KMS-11 (cell line): ENCODE results near the gene ANGPTL2.

ENCODE experiments used
- H2AFZ ChIP-seq: fragments of 200-600 bp; sonication (generic); 2 replicates; pipeline ENCODE4 v1.6.1; 2016; ENCODE audit warnings: antibody characterized with exemption, mixed run types, low read depth
- H3K27ac ChIP-seq: fragments of 200-600 bp; sonication (generic); 2 replicates; pipeline ENCODE4 v1.6.1; 2016; ENCODE audit warnings: mild to moderate bottlenecking, mixed run types
- H3K27me3 ChIP-seq: fragments of 200-600 bp; sonication (generic); 2 replicates; pipeline ENCODE4 v1.6.1; 2017; ENCODE audit warnings: mild to moderate bottlenecking, low read depth, mixed run types, moderate library complexity; ENCODE audit not compliant: insufficient read depth
- H3K36me3 ChIP-seq: fragments of 200-600 bp; sonication (generic); 2 replicates; pipeline ENCODE4 v1.6.1; 2017; ENCODE audit warnings: mild to moderate bottlenecking, mixed run types; ENCODE audit not compliant: insufficient read depth
- H3K4me1 ChIP-seq: fragments of 200-600 bp; sonication (generic); 2 replicates; pipeline ENCODE4 v1.6.1; 2016; ENCODE audit warnings: mild to moderate bottlenecking, low read depth, mixed run types; ENCODE audit not compliant: poor library complexity, severe bottlenecking
- H3K4me2 ChIP-seq: fragments of 200-600 bp; sonication (generic); 2 replicates; pipeline ENCODE4 v1.7.0; 2016; ENCODE audit warnings: mild to moderate bottlenecking, mixed run types
- H3K4me3 ChIP-seq: fragments of 200-600 bp; sonication (generic); IDR thresholded peaks from 2 replicates; pipeline ENCODE4 v1.6.1; 2017; ENCODE audit warnings: low read depth, low read length, mixed read lengths; ENCODE audit not compliant: insufficient read depth
- H3K79me2 ChIP-seq: fragments of 200-600 bp; sonication (generic); 2 replicates; pipeline ENCODE4 v1.6.1; 2016; ENCODE audit warnings: low read depth, mixed run types; ENCODE audit not compliant: insufficient read depth
- H3K9ac ChIP-seq: fragments of 200-600 bp; sonication (generic); 2 replicates; pipeline ENCODE4 v1.6.1; 2016; ENCODE audit warnings: mild to moderate bottlenecking, mixed run types
- H4K20me1 ChIP-seq: fragments of 200-600 bp; sonication (generic); 2 replicates; pipeline ENCODE4 v1.6.1; 2016; ENCODE audit warnings: mild to moderate bottlenecking, mixed run types; ENCODE audit not compliant: insufficient read depth
- TF ChIP-seq, protein P1 (sequence below): fragments of 200-600 bp; sonication (generic); conservative IDR thresholded peaks from 2 replicates; pipeline ENCODE4 v1.6.1; 2017; ENCODE audit warnings: low read depth, mild to moderate bottlenecking, antibody characterized with exemption, low read length, moderate library complexity, mixed read lengths

The ANGPTL2 gene

DNA sequence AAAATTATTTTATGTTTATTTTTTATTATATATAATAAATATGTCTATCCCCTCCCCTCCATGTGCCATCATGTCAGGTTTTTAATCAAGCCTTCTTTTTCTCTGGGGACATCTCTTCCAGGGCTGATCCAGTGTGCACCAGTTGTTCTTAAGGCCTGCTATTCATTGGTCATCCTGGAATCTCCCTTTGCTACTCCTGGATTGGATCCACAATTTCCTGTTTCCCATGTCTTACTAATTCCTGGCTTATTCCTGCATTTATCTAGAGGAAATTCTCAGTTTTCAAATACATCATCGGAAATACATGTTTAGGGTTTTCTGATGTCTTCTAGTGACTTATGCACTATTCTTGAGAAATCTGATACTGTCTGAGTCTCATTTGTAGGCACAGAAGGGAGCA is 56.8 kb downstream of the ANGPTL2 start:
- Histone ChIP-seq H3K27ac (no peak overlapping the region), H3K4me1 (peaks cover 30% of the 10 kb centered on the region), H3K27me3 (no peaks in the 10 kb centered on the region), H3K9ac (no peak overlapping the region), H3K36me3 (no peaks in the 10 kb centered on the region), H2AFZ (no peak overlapping the region), H3K79me2 (no peaks in the 10 kb centered on the region), H3K4me3 (no peak overlapping the region), H3K4me2 (no peak overlapping the region), H4K20me1 (no peaks in the 10 kb centered on the region)
- TF ChIP-seq, protein P1, sequence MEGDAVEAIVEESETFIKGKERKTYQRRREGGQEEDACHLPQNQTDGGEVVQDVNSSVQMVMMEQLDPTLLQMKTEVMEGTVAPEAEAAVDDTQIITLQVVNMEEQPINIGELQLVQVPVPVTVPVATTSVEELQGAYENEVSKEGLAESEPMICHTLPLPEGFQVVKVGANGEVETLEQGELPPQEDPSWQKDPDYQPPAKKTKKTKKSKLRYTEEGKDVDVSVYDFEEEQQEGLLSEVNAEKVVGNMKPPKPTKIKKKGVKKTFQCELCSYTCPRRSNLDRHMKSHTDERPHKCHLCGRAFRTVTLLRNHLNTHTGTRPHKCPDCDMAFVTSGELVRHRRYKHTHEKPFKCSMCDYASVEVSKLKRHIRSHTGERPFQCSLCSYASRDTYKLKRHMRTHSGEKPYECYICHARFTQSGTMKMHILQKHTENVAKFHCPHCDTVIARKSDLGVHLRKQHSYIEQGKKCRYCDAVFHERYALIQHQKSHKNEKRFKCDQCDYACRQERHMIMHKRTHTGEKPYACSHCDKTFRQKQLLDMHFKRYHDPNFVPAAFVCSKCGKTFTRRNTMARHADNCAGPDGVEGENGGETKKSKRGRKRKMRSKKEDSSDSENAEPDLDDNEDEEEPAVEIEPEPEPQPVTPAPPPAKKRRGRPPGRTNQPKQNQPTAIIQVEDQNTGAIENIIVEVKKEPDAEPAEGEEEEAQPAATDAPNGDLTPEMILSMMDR, result no peak

DNA sequence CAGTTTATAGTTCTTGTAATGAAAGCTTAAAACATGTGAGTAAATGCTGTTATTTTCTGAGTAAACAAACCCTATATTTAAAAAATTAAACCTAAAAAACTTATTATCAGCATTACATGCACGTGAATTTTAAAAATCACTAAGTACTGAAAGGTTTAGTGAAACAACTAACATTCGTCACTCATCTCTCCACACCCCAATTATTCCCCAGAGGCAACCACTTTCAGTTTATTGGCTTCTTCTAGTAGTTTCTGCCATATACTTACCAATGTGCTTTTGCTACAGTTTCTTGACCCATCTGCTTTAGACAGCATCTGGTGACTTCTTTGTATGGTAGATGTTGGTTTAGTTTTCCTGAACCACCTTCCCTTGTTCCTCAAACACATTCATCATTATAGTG is 58.1 kb downstream of the ANGPTL2 start:
- Histone ChIP-seq H3K79me2 (no peaks in the 10 kb centered on the region), H3K27ac (no peak overlapping the region), H3K4me2 (no peak overlapping the region), H3K36me3 (no peaks in the 10 kb centered on the region), H3K4me3 (no peak overlapping the region), H3K4me1 (peaks cover 40% of the 10 kb centered on the region), H3K9ac (no peak overlapping the region), H2AFZ (no peak overlapping the region), H3K27me3 (no peaks in the 10 kb centered on the region), H4K20me1 (no peaks in the 10 kb centered on the region)
- TF ChIP-seq, protein P1, result no peak

DNA sequence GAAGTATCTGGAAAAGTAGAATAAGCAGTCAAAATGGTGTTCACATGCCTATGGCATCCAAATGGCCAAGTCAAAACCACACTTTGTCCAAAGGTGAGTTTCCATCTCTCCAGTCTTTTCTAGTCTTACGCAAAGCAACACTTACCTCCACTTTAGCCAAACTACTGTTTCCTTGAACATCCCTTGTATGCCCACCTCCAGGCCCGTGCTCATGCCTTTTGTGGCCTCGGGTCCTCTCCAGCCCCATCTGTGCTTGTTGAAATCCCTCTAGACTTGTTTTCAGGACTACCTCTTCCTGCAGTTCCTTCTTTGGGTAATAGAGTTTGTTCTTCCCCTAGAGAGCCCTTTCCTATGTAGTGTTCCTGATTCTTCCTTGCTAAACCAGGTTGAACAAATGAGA is 61.0 kb downstream of the ANGPTL2 start:
- H3K9ac ChIP-seq, result no peak overlapping the region
- H3K4me1 ChIP-seq, result peaks cover 16% of the 10 kb centered on the region
- no peaks in the 10 kb centered on the region for H3K79me2 ChIP-seq
- no peaks in the 10 kb centered on the region for H3K27me3 ChIP-seq
- no peak overlapping the region for H3K27ac ChIP-seq
- no peak overlapping the region for H2AFZ ChIP-seq
- no peak overlapping the region for H3K4me2 ChIP-seq
- no peaks in the 10 kb centered on the region for H3K36me3 ChIP-seq
- TF ChIP-seq, protein P1, result no peak
- no peaks in the 10 kb centered on the region for H4K20me1 ChIP-seq
- no peak overlapping the region for H3K4me3 ChIP-seq

- H3K27ac ChIP-seq, result no peak overlapping the region
- H3K4me3 ChIP-seq, result no peak overlapping the region
- no peaks in the 10 kb centered on the region for H3K36me3 ChIP-seq
- no peaks in the 10 kb centered on the region for H3K27me3 ChIP-seq
- TF ChIP-seq, protein P1, result no peak
- no peak overlapping the region for H2AFZ ChIP-seq
- no peak overlapping the region for H3K9ac ChIP-seq
- no peaks in the 10 kb centered on the region for H4K20me1 ChIP-seq
- H3K4me1 ChIP-seq, result peaks cover 23% of the 10 kb centered on the region
- H3K79me2 ChIP-seq, result no peaks in the 10 kb centered on the region
- no peak overlapping the region for H3K4me2 ChIP-seq
These were observed 62.6 kb downstream of the ANGPTL2 start for GRCh38 chr9:127059765-127060361.
